Measurements from ENCODE around the gene ZMYM4.

Gene ZMYM4

DNA sequence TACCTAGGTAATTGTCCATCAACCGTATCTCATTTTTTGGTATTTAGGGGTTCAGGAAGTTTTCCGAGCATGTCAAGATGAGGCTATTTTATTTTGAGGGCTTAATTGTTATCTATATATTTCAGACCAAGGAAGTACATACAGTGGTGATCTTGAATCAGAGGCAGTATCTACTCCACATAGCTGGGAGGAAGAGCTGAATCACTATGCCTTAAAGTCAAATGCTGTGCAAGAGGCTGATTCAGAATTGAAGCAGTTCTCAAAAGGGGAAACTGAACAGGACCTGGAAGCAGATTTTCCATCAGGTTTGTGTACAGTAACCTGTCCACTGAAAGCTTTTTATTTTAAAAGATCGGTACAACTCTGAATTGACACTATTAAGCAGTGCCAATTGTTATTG is 130.2 kb downstream of the ZMYM4 start:
- Histone ChIP-seq H3K9me3 (ENCODE audit: insufficient read depth, low read depth, low read length) (no peaks in the 10 kb centered on the region), H3K4me2 (ENCODE audit: low read depth, low read length, poor library complexity, severe bottlenecking) (no peak overlapping the region), H4K20me1 (ENCODE audit: insufficient read depth, low read length, poor library complexity, severe bottlenecking) (no peaks in the 10 kb centered on the region), H2AFZ (ENCODE audit: low read length) (no peak overlapping the region), H3K27me3 (ENCODE audit: insufficient read depth, low read length, poor library complexity, severe bottlenecking) (no peaks in the 10 kb centered on the region), H3K4me3 (ENCODE audit: low read length, poor library complexity, severe bottlenecking) (no peak overlapping the region), H3K36me3 (ENCODE audit: insufficient read depth, low read length) (peaks cover 86% of the 10 kb centered on the region), H3K4me1 (ENCODE audit: insufficient read depth, low read length, poor library complexity, severe bottlenecking) (no peaks in the 10 kb centered on the region), H3K9me2 (replicated peaks; ENCODE audit: low read depth, low read length) (no peaks in the 10 kb centered on the region), H3K9ac (ENCODE audit: low read depth, low read length, poor library complexity, severe bottlenecking) (no peak overlapping the region), H3F3A (ENCODE audit: low read depth) (no peaks in the 10 kb centered on the region; the same call in 1 of the 2 replicates), H3K79me2 (ENCODE audit: insufficient read depth, low read length) (no peaks in the 10 kb centered on the region)
- TF ChIP-seq, protein P1, sequence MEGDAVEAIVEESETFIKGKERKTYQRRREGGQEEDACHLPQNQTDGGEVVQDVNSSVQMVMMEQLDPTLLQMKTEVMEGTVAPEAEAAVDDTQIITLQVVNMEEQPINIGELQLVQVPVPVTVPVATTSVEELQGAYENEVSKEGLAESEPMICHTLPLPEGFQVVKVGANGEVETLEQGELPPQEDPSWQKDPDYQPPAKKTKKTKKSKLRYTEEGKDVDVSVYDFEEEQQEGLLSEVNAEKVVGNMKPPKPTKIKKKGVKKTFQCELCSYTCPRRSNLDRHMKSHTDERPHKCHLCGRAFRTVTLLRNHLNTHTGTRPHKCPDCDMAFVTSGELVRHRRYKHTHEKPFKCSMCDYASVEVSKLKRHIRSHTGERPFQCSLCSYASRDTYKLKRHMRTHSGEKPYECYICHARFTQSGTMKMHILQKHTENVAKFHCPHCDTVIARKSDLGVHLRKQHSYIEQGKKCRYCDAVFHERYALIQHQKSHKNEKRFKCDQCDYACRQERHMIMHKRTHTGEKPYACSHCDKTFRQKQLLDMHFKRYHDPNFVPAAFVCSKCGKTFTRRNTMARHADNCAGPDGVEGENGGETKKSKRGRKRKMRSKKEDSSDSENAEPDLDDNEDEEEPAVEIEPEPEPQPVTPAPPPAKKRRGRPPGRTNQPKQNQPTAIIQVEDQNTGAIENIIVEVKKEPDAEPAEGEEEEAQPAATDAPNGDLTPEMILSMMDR (conservative IDR thresholded peaks at IDR 0.05; ENCODE audit: low read length), result no peak
- no peak for TF ChIP-seq EZH2phosphoT487 (IDR thresholded peaks at IDR 0.05; ENCODE audit: borderline replicate concordance)

DNA sequence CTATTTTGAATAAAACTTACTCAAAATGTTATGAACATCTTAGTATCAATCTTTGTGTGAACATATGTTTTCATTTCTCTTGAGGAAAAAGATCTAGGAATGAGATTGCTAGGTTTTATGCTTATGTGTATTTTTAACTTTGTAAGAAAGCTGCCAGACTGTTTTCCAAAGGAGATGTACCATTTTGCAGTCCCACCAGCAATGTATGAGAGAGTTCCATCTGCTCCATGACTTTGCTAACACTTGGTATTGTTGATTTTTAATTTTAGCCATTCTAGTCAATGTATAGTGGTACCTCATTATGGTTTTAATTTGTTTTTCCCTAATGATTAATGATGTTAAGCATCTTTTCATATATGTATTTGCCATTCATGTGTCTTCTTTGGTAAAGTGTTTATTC is 132.5 kb downstream of the ZMYM4 start:
- no peak overlapping the region for H3K9ac ChIP-seq (ENCODE audit: low read depth, low read length, poor library complexity, severe bottlenecking)
- no peak overlapping the region for H3K4me3 ChIP-seq (ENCODE audit: low read length, poor library complexity, severe bottlenecking)
- no peaks in the 10 kb centered on the region; the same call in 1 of the 2 replicates for H3F3A ChIP-seq (ENCODE audit: low read depth)
- H4K20me1 ChIP-seq (ENCODE audit: insufficient read depth, low read length, poor library complexity, severe bottlenecking), result no peaks in the 10 kb centered on the region
- no peak overlapping the region for H3K4me2 ChIP-seq (ENCODE audit: low read depth, low read length, poor library complexity, severe bottlenecking)
- H2AFZ ChIP-seq (ENCODE audit: low read length), result no peak overlapping the region
- H3K79me2 ChIP-seq (ENCODE audit: insufficient read depth, low read length), result no peaks in the 10 kb centered on the region
- H3K27me3 ChIP-seq (ENCODE audit: insufficient read depth, low read length, poor library complexity, severe bottlenecking), result no peaks in the 10 kb centered on the region
- no peaks in the 10 kb centered on the region for H3K4me1 ChIP-seq (ENCODE audit: insufficient read depth, low read length, poor library complexity, severe bottlenecking)
- H3K9me2 ChIP-seq (replicated peaks; ENCODE audit: low read depth, low read length), result no peaks in the 10 kb centered on the region
- TF ChIP-seq EZH2phosphoT487 (IDR thresholded peaks at IDR 0.05; ENCODE audit: borderline replicate concordance), result no peak
- TF ChIP-seq, protein P1 (conservative IDR thresholded peaks at IDR 0.05; ENCODE audit: low read length), result no peak
- H3K9me3 ChIP-seq (ENCODE audit: insufficient read depth, low read depth, low read length), result no peaks in the 10 kb centered on the region
- peaks cover 85% of the 10 kb centered on the region for H3K36me3 ChIP-seq (ENCODE audit: insufficient read depth, low read length)

DNA sequence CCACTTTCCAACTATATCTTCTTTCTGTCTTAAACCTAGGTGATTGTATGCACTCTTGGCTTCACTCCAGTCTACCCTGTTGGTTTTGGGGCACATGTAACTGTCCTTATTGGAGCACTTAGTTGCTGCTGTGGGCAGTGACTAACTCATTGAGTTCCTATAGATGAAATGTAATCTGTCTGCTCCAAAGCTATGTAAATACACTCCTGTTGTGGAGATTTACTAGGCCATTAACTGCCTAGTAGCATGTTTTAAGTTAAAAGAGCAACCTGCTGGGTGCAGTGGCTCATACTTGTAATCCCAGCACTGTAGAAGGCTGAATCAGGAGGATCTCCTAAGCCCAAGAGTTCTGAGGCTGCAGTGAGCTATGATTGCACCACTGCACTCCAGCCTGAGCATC is 137.6 kb downstream of the ZMYM4 start:
- Histone ChIP-seq H2AFZ (ENCODE audit: low read length) (no peak overlapping the region), H3K4me1 (ENCODE audit: insufficient read depth, low read length, poor library complexity, severe bottlenecking) (no peaks in the 10 kb centered on the region), H3K9ac (ENCODE audit: low read depth, low read length, poor library complexity, severe bottlenecking) (no peak overlapping the region), H4K20me1 (ENCODE audit: insufficient read depth, low read length, poor library complexity, severe bottlenecking) (no peaks in the 10 kb centered on the region), H3K9me3 (ENCODE audit: insufficient read depth, low read depth, low read length) (no peaks in the 10 kb centered on the region), H3K4me2 (ENCODE audit: low read depth, low read length, poor library complexity, severe bottlenecking) (no peak overlapping the region), H3K79me2 (ENCODE audit: insufficient read depth, low read length) (no peaks in the 10 kb centered on the region), H3K4me3 (ENCODE audit: low read length, poor library complexity, severe bottlenecking) (no peak overlapping the region), H3K36me3 (ENCODE audit: insufficient read depth, low read length) (peaks cover 68% of the 10 kb centered on the region), H3K9me2 (replicated peaks; ENCODE audit: low read depth, low read length) (no peaks in the 10 kb centered on the region), H3K27me3 (ENCODE audit: insufficient read depth, low read length, poor library complexity, severe bottlenecking) (no peaks in the 10 kb centered on the region), H3F3A (ENCODE audit: low read depth) (no peaks in the 10 kb centered on the region)
- TF ChIP-seq EZH2phosphoT487 (IDR thresholded peaks at IDR 0.05; ENCODE audit: borderline replicate concordance), result no peak
- TF ChIP-seq, protein P1 (conservative IDR thresholded peaks at IDR 0.05; ENCODE audit: low read length), result no peak
